Prostate gland (tissue), 2 donors: ENCODE data around the gene EIF2B5. TPM values are rescaled to one million over a fixed set of nuclear protein-coding genes. Genes with fewer than 3 reads are reported as not detected.

Experiments
- DNase-seq: peaks from one replicate; pipeline ENCODE4 v3.0.0-alpha.2; 2019; ENCODE audit warnings: low spot score
- H3K27ac ChIP-seq, 2 donors: fragments of 200-600 bp; sonication (generic); 2 replicates each; pipeline ENCODE4 v1.5.1; 2017 to 2019
- H3K27me3 ChIP-seq: fragments of 200-600 bp; sonication (generic); replicated peaks from 2 replicates; pipeline ENCODE4 v1.5.1; 2019; ENCODE audit not compliant: insufficient read depth
- H3K36me3 ChIP-seq, 2 donors: fragments of 200-600 bp; sonication (generic); 1 replicate in 1 of 2; 2 replicates in 1 of 2; pipeline versions ENCODE4 v1.5.1 to v1.8.1; 2017 to 2019
- H3K4me1 ChIP-seq: fragments of 200-600 bp; sonication (generic); replicated peaks from 2 replicates; pipeline ENCODE4 v1.5.1; 2019
- H3K4me3 ChIP-seq, 2 donors: fragments of 200-600 bp; sonication (generic); 2 replicates each; pipeline ENCODE4 v1.5.1; 2017 to 2019
- H3K9me3 ChIP-seq: fragments of 200-600 bp; sonication (generic); 2 replicates; pipeline ENCODE4 v1.5.1; 2017
- CTCF ChIP-seq, 4 experiments: fragments of 200-600 bp in 2 of 4; fragments of 450-650 bp in 2 of 4; sonication (generic) in 2 of 4; IDR thresholded peaks; 1 replicate in 3 of 4; 2 replicates in 1 of 4; pipeline ENCODE4 v1.5.1; 2016 to 2019; ENCODE audit warnings: antibody characterized with exemption in 4 of 4, mild to moderate bottlenecking in 2 of 4, moderate library complexity in 2 of 4
- POLR2A ChIP-seq: fragments of 450-650 bp; IDR thresholded peaks from one replicate; pipeline ENCODE4 v1.6.1; 2016; ENCODE audit warnings: antibody characterized with exemption, mild to moderate bottlenecking
- POLR2AphosphoS5 ChIP-seq: sonication (generic); formaldehyde crosslinking; IDR thresholded peaks from one replicate; pipeline ENCODE4 v1.6.1; 2017; ENCODE audit warnings: antibody characterized with exemption
- WGBS: methylation state at CpG from one replicate; pipeline ENCODE4 v1.1.5; 2018; 5-methylcytosine and 5-hydroxymethylcytosine counted together
- intact Hi-C: fragments of 100-400 bp; cut with DNase I; formaldehyde crosslinking; loops from one replicate; pipeline ENCODE4 v1.14.2; 2022
- total RNA-seq, 2 donors: library from RNA; depleted of rRNA; stranded (reverse); fragments of >200 nt; gene quantifications; one replicate each; pipeline ENCODE4 v1.1.0, GENCODE V29; 2016

The EIF2B5 gene
- total RNA-seq = 10 to 100 TPM; 54.9 to 61.5 TPM

- under 1% methylated on average over 56 of the region's 56 CpGs for WGBS
- intact Hi-C loops = loop anchor here (2.0 to 5.0 kb wide), 3 partner anchors 42 to 238 kb away; partner anchors contain the start of genes ALG3 and EEF1AKMT4
- peak within 1 kb of the TSS; percentile 94 for H3K27ac ChIP-seq
- peak; percentile 49 for TF ChIP-seq POLR2A
- TF ChIP-seq CTCF (IDR thresholded peaks at IDR 0.05) = peak; percentile 38 to 80 (median 59)
- peak; percentile 97 for TF ChIP-seq POLR2AphosphoS5
- peak; percentile 88 for DNase-seq
- H3K36me3 ChIP-seq = no peaks in the 10 kb centered on the region
- no peaks in the 10 kb centered on the region for H3K27me3 ChIP-seq
- H3K4me1 ChIP-seq = peaks cover 16% of the 10 kb centered on the region
- H3K9me3 ChIP-seq = no peaks in the 10 kb centered on the region
- H3K4me3 ChIP-seq = peak within 1 kb of the TSS; percentile 68 to 92
Observed at GRCh38 chr3:184135149-184135910, at the start of gene EIF2B5. EIF2B5 (plus strand) TSS chr3:184135358; CDS start chr3:184135386, 28 bp downstream.

DNA sequence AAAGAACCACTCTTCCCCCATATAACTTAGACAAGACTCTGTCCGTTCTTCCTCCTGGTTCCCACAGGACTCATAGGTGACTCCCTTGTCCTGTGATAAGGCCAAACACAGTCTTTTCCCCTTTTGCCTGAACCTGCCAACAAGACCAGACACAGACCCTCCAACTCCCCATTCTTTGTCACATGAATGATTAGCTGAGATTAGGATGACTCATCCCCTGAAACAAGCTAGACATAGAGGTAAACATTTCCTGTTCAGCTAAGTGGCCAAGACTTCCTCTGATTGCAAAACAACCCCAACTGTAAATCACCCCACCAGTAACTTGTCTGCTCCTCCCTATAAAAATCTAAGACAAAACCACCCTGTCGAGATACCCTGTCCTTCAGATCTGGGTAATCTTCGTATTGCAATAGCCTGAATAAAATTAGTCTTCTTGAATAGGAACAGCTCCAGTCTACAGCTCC lies 49.7 kb upstream of the EIF2B5 start:
- WGBS = 32% methylated on average over 3 of the region's 3 CpGs
- intact Hi-C loops = no loop called here
- DNase-seq = no peak
- H3K27me3 ChIP-seq = no peaks in the 10 kb centered on the region
- no peaks in the 10 kb centered on the region for H3K9me3 ChIP-seq
- no peaks in the 10 kb centered on the region for H3K4me1 ChIP-seq
- no peak for TF ChIP-seq POLR2AphosphoS5
- no peak for TF ChIP-seq CTCF (IDR thresholded peaks at IDR 0.05)
- no peak for TF ChIP-seq POLR2A
- no peak overlapping the region for H3K4me3 ChIP-seq
- no peaks in the 10 kb centered on the region for H3K36me3 ChIP-seq
- H3K27ac ChIP-seq = no peak overlapping the region

DNA sequence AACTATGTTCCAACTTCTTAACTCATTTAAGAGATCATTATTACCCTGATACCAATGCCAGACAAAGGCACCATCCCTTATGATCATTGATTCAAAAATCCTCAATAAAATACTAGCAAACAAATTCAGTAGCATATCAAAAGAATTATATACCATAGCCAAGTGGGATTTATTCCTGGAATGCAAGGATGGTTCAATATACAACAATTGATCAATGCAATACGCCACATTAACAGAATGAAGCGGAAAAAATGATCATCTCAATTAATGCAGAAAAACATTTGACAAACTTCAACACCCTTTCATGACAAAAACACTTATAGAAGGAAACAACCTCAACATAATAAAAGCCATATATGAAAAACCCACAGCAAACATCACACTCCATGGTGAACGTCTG lies 43.0 kb upstream of the EIF2B5 start:
- H3K4me3 ChIP-seq = no peak overlapping the region
- no peaks in the 10 kb centered on the region for H3K27me3 ChIP-seq
- 93% methylated on average over 3 of the region's 3 CpGs for WGBS
- no peak for TF ChIP-seq POLR2AphosphoS5
- no peak for TF ChIP-seq POLR2A
- TF ChIP-seq CTCF (IDR thresholded peaks at IDR 0.05) = no peak
- H3K27ac ChIP-seq = no peak overlapping the region
- DNase-seq = no peak
- H3K9me3 ChIP-seq = no peaks in the 10 kb centered on the region
- no peaks in the 10 kb centered on the region for H3K36me3 ChIP-seq
- intact Hi-C loops = no loop called here
- no peaks in the 10 kb centered on the region for H3K4me1 ChIP-seq

DNA sequence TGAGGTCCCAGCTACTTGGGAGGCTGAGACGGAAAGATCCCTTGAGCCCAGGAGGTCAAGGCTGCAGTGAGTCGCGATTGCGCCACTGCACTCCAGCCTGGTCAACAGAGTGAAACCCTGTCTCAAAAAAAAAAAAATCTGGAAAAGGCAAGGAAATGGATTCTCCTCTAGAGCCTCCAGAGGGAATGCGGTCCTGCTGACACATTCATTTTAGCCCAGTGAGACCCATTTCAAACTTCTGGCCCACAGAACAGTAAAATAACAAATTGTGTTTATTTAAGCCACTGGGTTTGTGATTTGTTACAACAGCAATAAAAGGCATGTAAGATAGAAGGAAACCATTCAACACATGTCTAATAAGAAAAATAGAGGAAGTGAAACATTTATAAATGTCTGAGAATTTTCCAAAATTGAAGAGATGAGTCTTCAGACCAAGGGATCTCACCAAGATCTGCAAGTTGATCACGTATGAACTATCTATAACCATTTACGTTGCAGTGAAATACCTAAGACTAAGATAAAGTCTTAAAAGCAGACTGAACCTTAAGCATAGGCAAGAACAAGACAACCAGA lies 38.3 kb upstream of the EIF2B5 start, which contains the start of gene HTR3E:
HTR3E (plus strand) TSS at position 254 of the 573 bp plus-strand sequence. CDS start 466 bp downstream, outside the sequence.
- intact Hi-C loops = no loop called here
- TF ChIP-seq POLR2AphosphoS5 = no peak
- no peak for TF ChIP-seq POLR2A
- no peak for TF ChIP-seq CTCF (IDR thresholded peaks at IDR 0.05)
- Histone ChIP-seq H3K4me1 (no peaks in the 10 kb centered on the region), H3K4me3 (no peak within 1 kb of the TSS), H3K36me3 (no peaks in the 10 kb centered on the region), H3K9me3 (no peaks in the 10 kb centered on the region), H3K27ac (no peak within 1 kb of the TSS), H3K27me3 (no peaks in the 10 kb centered on the region)
- 81% methylated on average over 7 of the region's 7 CpGs for WGBS
- no peak for DNase-seq
